HEK293 (cell line): ENCODE results near the gene NOL7.
A peak's percentile ranks its signal among the peaks of the same experiment; 100 is the strongest.

Experiments used
- BCL11A ChIP-seq: fragments of 450-650 bp; formaldehyde crosslinking; IDR thresholded peaks from 2 replicates; pipeline ENCODE4 v1.5.1; 2016; ENCODE audit warnings: low read depth, missing biosample characterization, missing genetic modification characterization
- IKZF3 ChIP-seq: fragments of 450-650 bp; IDR thresholded peaks from 2 replicates; pipeline ENCODE4 v1.5.0; 2018; ENCODE audit warnings: missing biosample characterization, mild to moderate bottlenecking, missing genetic modification characterization, moderate library complexity
- KLF1 ChIP-seq: fragments of 450-650 bp; formaldehyde crosslinking; IDR thresholded peaks from 2 replicates; pipeline ENCODE4 v1.5.1; 2016; ENCODE audit warnings: missing biosample characterization, missing genetic modification characterization
- PRDM1 ChIP-seq: fragments of 450-650 bp; formaldehyde crosslinking; IDR thresholded peaks from 2 replicates; pipeline ENCODE4; 2016; ENCODE audit warnings: missing biosample characterization, missing genetic modification characterization
- PRDM2 ChIP-seq: fragments of 450-650 bp; formaldehyde crosslinking; IDR thresholded peaks from 2 replicates; pipeline ENCODE4 v1.5.1; 2016; ENCODE audit warnings: missing biosample characterization, missing genetic modification characterization, borderline replicate concordance
- REPIN1 ChIP-seq: fragments of 450-650 bp; formaldehyde crosslinking; IDR thresholded peaks from 2 replicates; pipeline ENCODE4 v1.5.1; 2017; ENCODE audit warnings: missing biosample characterization, missing genetic modification characterization, low read depth
- SALL2 ChIP-seq: fragments of 450-650 bp; formaldehyde crosslinking; IDR thresholded peaks from 2 replicates; pipeline ENCODE4 v1.5.0; 2017; ENCODE audit warnings: missing biosample characterization, mild to moderate bottlenecking, missing genetic modification characterization, borderline replicate concordance
- SP2 ChIP-seq: fragments of 450-650 bp; formaldehyde crosslinking; IDR thresholded peaks from 2 replicates; pipeline ENCODE4 v1.5.1; 2016; ENCODE audit warnings: missing biosample characterization, missing genetic modification characterization
- YY2 ChIP-seq: fragments of 450-650 bp; formaldehyde crosslinking; IDR thresholded peaks from 2 replicates; pipeline ENCODE4 v1.5.1; 2016; ENCODE audit warnings: missing biosample characterization, missing genetic modification characterization
- ZFHX2 ChIP-seq: fragments of 450-650 bp; formaldehyde crosslinking; conservative IDR thresholded peaks from 2 replicates; pipeline ENCODE4 v1.5.1; 2016; ENCODE audit warnings: missing biosample characterization, missing genetic modification characterization
- ZNF10 ChIP-seq: fragments of 450-650 bp; formaldehyde crosslinking; IDR thresholded peaks from 2 replicates; pipeline ENCODE4 v1.5.1; 2017; ENCODE audit warnings: missing biosample characterization, missing genetic modification characterization
- ZNF148 ChIP-seq: fragments of 450-650 bp; formaldehyde crosslinking; IDR thresholded peaks from 2 replicates; pipeline ENCODE4 v1.5.0; 2017; ENCODE audit warnings: missing biosample characterization, missing genetic modification characterization, borderline replicate concordance
- ZNF2 ChIP-seq: fragments of 450-650 bp; formaldehyde crosslinking; IDR thresholded peaks from 2 replicates; pipeline ENCODE4 v1.5.1; 2016; ENCODE audit warnings: missing biosample characterization, missing genetic modification characterization
- ZNF24 ChIP-seq: fragments of 450-650 bp; formaldehyde crosslinking; IDR thresholded peaks from 2 replicates; pipeline ENCODE4 v1.5.1; 2016; ENCODE audit warnings: missing biosample characterization, missing genetic modification characterization
- ZNF292 ChIP-seq: fragments of 450-650 bp; formaldehyde crosslinking; IDR thresholded peaks from 2 replicates; pipeline ENCODE4 v1.5.1; 2016; ENCODE audit warnings: low read depth, missing biosample characterization, missing genetic modification characterization, borderline replicate concordance
- ZNF354C ChIP-seq: fragments of 450-650 bp; formaldehyde crosslinking; IDR thresholded peaks from 2 replicates; pipeline ENCODE4 v1.5.1; 2016; ENCODE audit warnings: missing biosample characterization, missing genetic modification characterization, low read depth, borderline replicate concordance
- ZNF391 ChIP-seq: fragments of 450-650 bp; formaldehyde crosslinking; IDR thresholded peaks from 2 replicates; pipeline ENCODE4 v1.5.1; 2016; ENCODE audit warnings: low read depth, missing biosample characterization, missing genetic modification characterization, borderline replicate concordance
- ZNF398 ChIP-seq: fragments of 450-650 bp; formaldehyde crosslinking; IDR thresholded peaks from 2 replicates; pipeline ENCODE4 v1.5.1; 2017; ENCODE audit warnings: missing biosample characterization, missing genetic modification characterization
- ZNF423 ChIP-seq: fragments of 450-650 bp; formaldehyde crosslinking; IDR thresholded peaks from 2 replicates; pipeline ENCODE4 v1.5.1; 2016; ENCODE audit warnings: missing biosample characterization, missing genetic modification characterization
- ZNF426 ChIP-seq: fragments of 450-650 bp; formaldehyde crosslinking; IDR thresholded peaks from 2 replicates; pipeline ENCODE4 v1.5.1; 2017; ENCODE audit warnings: missing biosample characterization, missing genetic modification characterization, mild to moderate bottlenecking, inconsistent platforms, moderate library complexity
- ZNF561 ChIP-seq: fragments of 450-650 bp; IDR thresholded peaks from 2 replicates; pipeline ENCODE4 v1.5.1; 2018; ENCODE audit warnings: missing biosample characterization, missing genetic modification characterization, borderline replicate concordance
- ZNF600 ChIP-seq: fragments of 450-650 bp; formaldehyde crosslinking; IDR thresholded peaks from 2 replicates; pipeline ENCODE4 v1.5.1; 2016; ENCODE audit warnings: missing biosample characterization, missing genetic modification characterization
- ZNF658 ChIP-seq: fragments of 450-650 bp; formaldehyde crosslinking; IDR thresholded peaks from 2 replicates; pipeline ENCODE4; 2016; ENCODE audit warnings: missing biosample characterization, missing genetic modification characterization
- ZSCAN4 ChIP-seq: fragments of 450-650 bp; formaldehyde crosslinking; IDR thresholded peaks from 2 replicates; pipeline ENCODE4 v1.5.1; 2017; ENCODE audit warnings: missing biosample characterization, missing genetic modification characterization
- ZXDB ChIP-seq: fragments of 450-650 bp; formaldehyde crosslinking; IDR thresholded peaks from 2 replicates; pipeline ENCODE4 v1.5.1; 2016; ENCODE audit warnings: missing biosample characterization, missing genetic modification characterization
- TF ChIP-seq, protein P1 (sequence below): fragments of 450-650 bp; formaldehyde crosslinking; IDR thresholded peaks from 2 replicates; pipeline ENCODE4 v1.5.1; 2016; ENCODE audit warnings: missing biosample characterization, missing genetic modification characterization

The NOL7 gene

GRCh38 chr6:13574571-13575376 lies 40.4 kb upstream of the NOL7 start, which contains the start of gene SIRT5 (continued):
- TF ChIP-seq PRDM2 (tag by site-specific recombination): 0 out of 2 replicates have a peak, but pooled peaks have one; percentile 34
- TF ChIP-seq ZSCAN4: no peak; the same call in 1 of the 2 replicates
- peak; percentile 77 for TF ChIP-seq ZXDB (tag by site-specific recombination)
- TF ChIP-seq ZNF354C (tag by site-specific recombination): no peak
- TF ChIP-seq, protein P1, sequence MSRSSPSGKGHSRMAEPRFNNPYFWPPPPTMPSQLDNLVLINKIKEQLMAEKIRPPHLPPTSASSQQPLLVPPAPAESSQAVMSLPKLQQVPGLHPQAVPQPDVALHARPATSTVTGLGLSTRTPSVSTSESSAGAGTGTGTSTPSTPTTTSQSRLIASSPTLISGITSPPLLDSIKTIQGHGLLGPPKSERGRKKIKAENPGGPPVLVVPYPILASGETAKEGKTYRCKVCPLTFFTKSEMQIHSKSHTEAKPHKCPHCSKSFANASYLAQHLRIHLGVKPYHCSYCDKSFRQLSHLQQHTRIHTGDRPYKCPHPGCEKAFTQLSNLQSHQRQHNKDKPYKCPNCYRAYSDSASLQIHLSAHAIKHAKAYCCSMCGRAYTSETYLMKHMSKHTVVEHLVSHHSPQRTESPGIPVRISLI (tag by site-specific recombination): no peak
- peak; percentile 83 for TF ChIP-seq KLF1 (tag by site-specific recombination)
- no peak for TF ChIP-seq YY2 (tag by site-specific recombination)
- peak; percentile 89 for TF ChIP-seq ZNF2 (tag by site-specific recombination)
- no peak for TF ChIP-seq ZNF292 (tag by site-specific recombination)
- TF ChIP-seq ZNF398 (tag by site-specific recombination): peak; percentile 80
- peak; percentile 99 for TF ChIP-seq ZNF600 (tag by site-specific recombination)
- 0 out of 2 replicates have a peak, but pooled peaks have one; percentile 27 for TF ChIP-seq PRDM1 (tag by site-specific recombination)
- TF ChIP-seq ZNF10 (tag by site-specific recombination): peak; percentile 97
- peak; percentile 35; the same call in 1 of the 2 replicates for TF ChIP-seq ZNF24 (tag by site-specific recombination)
- 0 out of 2 replicates have a peak, but pooled peaks have one; percentile 6 for TF ChIP-seq ZNF561 (tag by site-specific recombination)
- TF ChIP-seq REPIN1 (tag by site-specific recombination): 0 out of 2 replicates have a peak, but pooled peaks have one; percentile 10
- peak; percentile 46; the same call in 1 of the 2 replicates for TF ChIP-seq IKZF3 (tag by site-specific recombination)
- TF ChIP-seq ZNF426: no peak
- 0 out of 2 replicates have a peak, but pooled peaks have one; percentile 74 for TF ChIP-seq ZNF391
- no peak for TF ChIP-seq BCL11A
- peak; percentile 91 for TF ChIP-seq SP2 (tag by site-specific recombination)
- no peak; the same call in 1 of the 2 replicates for TF ChIP-seq ZNF658 (tag by site-specific recombination)
- TF ChIP-seq SALL2: no peak
- TF ChIP-seq ZFHX2 (tag by site-specific recombination): peak; percentile 91
- TF ChIP-seq ZNF148 (tag by site-specific recombination): no peak
- TF ChIP-seq ZNF423 (tag by site-specific recombination): peak; percentile 90
